Natural killer cell (primary cell): ENCODE data around the gene AHNAK2. TPM values are rescaled to one million over a fixed set of nuclear protein-coding genes. Genes with fewer than 3 reads are reported as not detected.
"Not testable (repeated sequence)": the region's sequence is repeated elsewhere in the genome, so short reads cannot be mapped to it uniquely, and the experiment has no call there.

ENCODE experiments used
- ATAC-seq, 3 donors: fragments of 150-1000 bp in 2 of 3; fragments of 200-7000 bp in 1 of 3; cut with Tn5 transposase; 1 replicate in 1 of 3; 2 replicates in 2 of 3; pipeline ENCODE4 v1.10.0; 2021; ENCODE audit warnings: mild to moderate bottlenecking in 2 of 3, moderate library complexity in 2 of 3
- DNase-seq, 2 donors: peaks; one replicate each; pipeline versions ENCODE4 v3.0.0 to v3.0.0-alpha.2; 2013 to 2021; ENCODE audit warnings: mixed read lengths in 1 of 2
- H3K27ac ChIP-seq: one replicate; pipeline ENCODE4 v1.5.1; 2013; ENCODE audit warnings: mild to moderate bottlenecking, low read length
- H3K27me3 ChIP-seq: one replicate; pipeline ENCODE4 v1.6.1; 2013; ENCODE audit warnings: low read length; ENCODE audit not compliant: control insufficient read depth, insufficient read depth
- H3K36me3 ChIP-seq: one replicate; pipeline ENCODE4 v1.6.1; 2013; ENCODE audit warnings: low read length; ENCODE audit not compliant: control insufficient read depth, insufficient read depth
- H3K4me1 ChIP-seq: one replicate; pipeline ENCODE4 v1.6.1; 2013; ENCODE audit warnings: low read length; ENCODE audit not compliant: control insufficient read depth, insufficient read depth
- H3K4me3 ChIP-seq: one replicate; pipeline ENCODE4 v1.5.1; 2013; ENCODE audit warnings: low read length
- H3K9me3 ChIP-seq: one replicate; pipeline ENCODE4 v1.6.1; 2013; ENCODE audit warnings: low read length; ENCODE audit not compliant: control insufficient read depth, insufficient read depth
- H3K27ac Mint-ChIP-seq, 2 donors: one replicate each; pipeline ENCODE4 v1.8.0; 2022; ENCODE audit warnings: mild to moderate bottlenecking in 2 of 2, mixed read lengths in 2 of 2, moderate library complexity in 1 of 2
- H3K27me3 Mint-ChIP-seq, 2 donors: one replicate each; pipeline ENCODE4 v1.8.0; 2022; ENCODE audit warnings: low read depth in 2 of 2, mixed read lengths in 2 of 2
- H3K36me3 Mint-ChIP-seq: one replicate; pipeline ENCODE4 v1.8.0; 2022; ENCODE audit warnings: mixed read lengths
- H3K4me1 Mint-ChIP-seq, 2 donors: one replicate each; pipeline ENCODE4 v1.8.0; 2022; ENCODE audit warnings: mixed read lengths in 2 of 2
- H3K4me3 Mint-ChIP-seq: one replicate; pipeline ENCODE4 v1.8.0; 2022; ENCODE audit warnings: mild to moderate bottlenecking, moderate library complexity, mixed read lengths
- H3K9me3 Mint-ChIP-seq, 2 donors: one replicate each; pipeline ENCODE4 v1.8.0; 2022; ENCODE audit warnings: mixed read lengths in 2 of 2
- CTCF ChIP-seq: fragments of 200-600 bp; IDR thresholded peaks from one replicate; pipeline ENCODE4 v1.8.0; 2022; ENCODE audit warnings: antibody characterized with exemption
- WGBS: methylation state at CpG from one replicate; pipeline ENCODE4 v1.1.7; 2013; ENCODE audit warnings: missing lambda C conversion rate; ENCODE audit not compliant: insufficient coverage; 5-methylcytosine and 5-hydroxymethylcytosine counted together
- intact Hi-C: fragments of 100-400 bp; cut with micrococcal nuclease; formaldehyde crosslinking; loops from one replicate; pipeline ENCODE4 v1.14.2; 2022
- total RNA-seq, 4 donors: library from RNA; stranded (reverse); fragments of 120-200 nt in 1 of 4; gene quantifications; one replicate each; pipeline versions ENCODE4 v1.2.3 to v1.2.4, GENCODE V29; 2013 to 2022

The AHNAK2 gene
- total RNA-seq, 3 donors from 2014 or later (not counting 1 experiment from before 2014, with no cell fraction given), result 0.05 TPM; not detected in 2

- no peaks in the 10 kb centered on the region for H3K27me3 ChIP-seq
- intact Hi-C loops, result no loop called here
- H3K4me3 ChIP-seq, result no peak overlapping the region
- H3K4me1 Mint-ChIP-seq, result no peaks in the 10 kb centered on the region
- 68% methylated on average over 31 of the region's 31 CpGs for WGBS
- H3K4me3 Mint-ChIP-seq, result no peak overlapping the region
- no peaks in the 10 kb centered on the region for H3K4me1 ChIP-seq
- DNase-seq, result peak in 1 of 2 donors; percentile 14
- no peak for TF ChIP-seq CTCF
- no peaks in the 10 kb centered on the region for H3K27me3 Mint-ChIP-seq
- no peaks in the 10 kb centered on the region for H3K9me3 ChIP-seq
- H3K27ac ChIP-seq, result no peak overlapping the region
- no peaks in the 10 kb centered on the region for H3K36me3 ChIP-seq
- no peaks in the 10 kb centered on the region for H3K36me3 Mint-ChIP-seq
- H3K27ac Mint-ChIP-seq, result no peak overlapping the region
- ATAC-seq, result no peak
- no peaks in the 10 kb centered on the region for H3K9me3 Mint-ChIP-seq
Measured at GRCh38 chr14:104892531-104893434, 85.4 kb downstream of the AHNAK2 start.

GRCh38 chr14:104891664-104892530 is 86.3 kb downstream of the AHNAK2 start:
- no peaks in the 10 kb centered on the region for H3K9me3 ChIP-seq
- H3K27me3 Mint-ChIP-seq, result no peaks in the 10 kb centered on the region
- WGBS, result 73% methylated on average over 13 of the region's 13 CpGs
- no peak for TF ChIP-seq CTCF
- H3K27ac ChIP-seq, result no peak overlapping the region
- intact Hi-C loops, result no loop called here
- H3K27me3 ChIP-seq, result no peaks in the 10 kb centered on the region
- H3K27ac Mint-ChIP-seq, result no peak overlapping the region
- ATAC-seq (no peak), DNase-seq (peak in 1 of 2 donors; percentile 14)
- H3K36me3 ChIP-seq, result no peaks in the 10 kb centered on the region
- no peaks in the 10 kb centered on the region for H3K36me3 Mint-ChIP-seq
- no peaks in the 10 kb centered on the region for H3K4me1 Mint-ChIP-seq
- no peak overlapping the region for H3K4me3 Mint-ChIP-seq
- H3K9me3 Mint-ChIP-seq, result no peaks in the 10 kb centered on the region
- H3K4me1 ChIP-seq, result no peaks in the 10 kb centered on the region
- H3K4me3 ChIP-seq, result no peak overlapping the region

GRCh38 chr14:104891121-104891551 is 87.0 kb downstream of the AHNAK2 start:
- Histone ChIP-seq H3K27ac (no peak overlapping the region), H3K4me3 (no peak overlapping the region), H3K36me3 (no peaks in the 10 kb centered on the region), H3K9me3 (no peaks in the 10 kb centered on the region), H3K27me3 (no peaks in the 10 kb centered on the region), H3K4me1 (no peaks in the 10 kb centered on the region)
- Mint-ChIP-seq H3K36me3 (no peaks in the 10 kb centered on the region), H3K9me3 (no peaks in the 10 kb centered on the region), H3K4me1 (no peaks in the 10 kb centered on the region), H3K4me3 (no peak overlapping the region), H3K27me3 (no peaks in the 10 kb centered on the region), H3K27ac (no peak overlapping the region)
- ATAC-seq (no peak), DNase-seq (peak in 1 of 2 donors; percentile 12)
- WGBS, result 96% methylated on average over 4 of the region's 4 CpGs
- TF ChIP-seq CTCF, result no peak
- intact Hi-C loops, result no loop called here

- H3K36me3 Mint-ChIP-seq, H3K4me1 Mint-ChIP-seq, H3K9me3 Mint-ChIP-seq, H3K9me3 ChIP-seq, DNase-seq, H3K4me3 Mint-ChIP-seq, H3K27me3 Mint-ChIP-seq, H3K27ac Mint-ChIP-seq, H3K27me3 ChIP-seq, H3K27ac ChIP-seq, intact Hi-C loops, ATAC-seq, H3K4me3 ChIP-seq, H3K4me1 ChIP-seq, H3K36me3 ChIP-seq: not testable (repeated sequence)
Measured at GRCh38 chr14:104890292-104890691, 87.9 kb downstream of the AHNAK2 start.
